Activated effector memory CD4-positive, alpha-beta T cell treated with anti-CD3 and anti-CD28 coated beads, Interleukin-2, amount 50 U/mL, for 16 hours (primary cell): ENCODE data around the gene CORO2A.

ENCODE experiments used
- DNase-seq: peaks from one replicate; pipeline ENCODE4 v3.0.0-alpha.2; 2020

Gene CORO2A

GRCh38 chr9:98219364-98219716, 26.9 kb upstream of the CORO2A start:
- no peak for DNase-seq

GRCh38 chr9:98218562-98219363, 26.3 kb upstream of the CORO2A start:
- no peak for DNase-seq

- no peak for DNase-seq
These were observed 24.8 kb upstream of the CORO2A start for GRCh38 chr9:98217255-98217654.

GRCh38 chr9:98216391-98216790, 24.0 kb upstream of the CORO2A start:
- DNase-seq: no peak

- no peak for DNase-seq
These were observed 23.4 kb upstream of the CORO2A start for GRCh38 chr9:98215821-98216220.

GRCh38 chr9:98215271-98215670, 22.8 kb upstream of the CORO2A start:
- DNase-seq: no peak

- no peak for DNase-seq
These were observed 22.4 kb upstream of the CORO2A start for GRCh38 chr9:98214811-98215210.

GRCh38 chr9:98211260-98211659, 18.8 kb upstream of the CORO2A start:
- no peak for DNase-seq

GRCh38 chr9:98210435-98210834, 18.0 kb upstream of the CORO2A start:
- DNase-seq: no peak

- DNase-seq: no peak
These were observed 17.1 kb upstream of the CORO2A start for GRCh38 chr9:98209530-98209929.

GRCh38 chr9:98208635-98209034, 16.2 kb upstream of the CORO2A start:
- DNase-seq: no peak

- DNase-seq: no peak
These were observed 15.2 kb upstream of the CORO2A start for GRCh38 chr9:98207606-98208005.

GRCh38 chr9:98206754-98207153, 14.3 kb upstream of the CORO2A start:
- no peak for DNase-seq

GRCh38 chr9:98204692-98205091, 12.3 kb upstream of the CORO2A start:
- no peak for DNase-seq

GRCh38 chr9:98203153-98203552, 10.7 kb upstream of the CORO2A start:
- DNase-seq: no peak

- DNase-seq: no peak
These were observed 9.8 kb upstream of the CORO2A start for GRCh38 chr9:98202252-98202651.

GRCh38 chr9:98201749-98202148, 9.3 kb upstream of the CORO2A start:
- DNase-seq: no peak

GRCh38 chr9:98201102-98201501, 8.7 kb upstream of the CORO2A start:
- no peak for DNase-seq

GRCh38 chr9:98199388-98200033, 7.1 kb upstream of the CORO2A start:
- DNase-seq: no peak

GRCh38 chr9:98195671-98196070, 3.2 kb upstream of the CORO2A start:
- no peak for DNase-seq

GRCh38 chr9:98193336-98193944, 1.0 kb upstream of the CORO2A start:
- DNase-seq: no peak

GRCh38 chr9:98191671-98192502, 550 bp downstream of the CORO2A start:
- peak; percentile 77 for DNase-seq

GRCh38 chr9:98191181-98191608, 1.2 kb downstream of the CORO2A start:
- no peak for DNase-seq
